ENCODE data around the gene KLC4.

The KLC4 gene

DNA sequence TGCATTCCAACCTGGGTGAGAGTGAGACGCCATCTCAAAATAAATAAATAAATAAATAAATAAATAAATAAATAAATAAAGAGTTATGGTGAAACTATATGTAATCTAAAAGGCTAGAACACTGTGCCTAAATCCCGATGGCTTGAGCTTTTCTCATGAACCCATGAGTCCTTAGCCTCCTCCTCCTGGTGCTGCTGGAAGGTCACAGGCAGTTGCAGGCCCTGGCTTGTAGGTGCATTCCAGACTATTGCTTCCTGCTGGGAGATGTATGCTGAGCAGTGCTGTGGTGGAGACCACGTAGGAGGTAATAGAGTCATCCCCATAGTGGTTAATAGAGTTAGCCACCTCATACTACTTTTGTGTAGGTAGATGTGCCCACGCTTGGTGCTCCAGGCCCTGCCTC is 29.2 kb downstream of the KLC4 start:
- no peak for DNase-seq (ENCODE audit: low read depth)
- H3K4me3 ChIP-seq (ENCODE audit: control insufficient read depth, low read depth, low read length), result no peak overlapping the region
- TF ChIP-seq, protein P1, sequence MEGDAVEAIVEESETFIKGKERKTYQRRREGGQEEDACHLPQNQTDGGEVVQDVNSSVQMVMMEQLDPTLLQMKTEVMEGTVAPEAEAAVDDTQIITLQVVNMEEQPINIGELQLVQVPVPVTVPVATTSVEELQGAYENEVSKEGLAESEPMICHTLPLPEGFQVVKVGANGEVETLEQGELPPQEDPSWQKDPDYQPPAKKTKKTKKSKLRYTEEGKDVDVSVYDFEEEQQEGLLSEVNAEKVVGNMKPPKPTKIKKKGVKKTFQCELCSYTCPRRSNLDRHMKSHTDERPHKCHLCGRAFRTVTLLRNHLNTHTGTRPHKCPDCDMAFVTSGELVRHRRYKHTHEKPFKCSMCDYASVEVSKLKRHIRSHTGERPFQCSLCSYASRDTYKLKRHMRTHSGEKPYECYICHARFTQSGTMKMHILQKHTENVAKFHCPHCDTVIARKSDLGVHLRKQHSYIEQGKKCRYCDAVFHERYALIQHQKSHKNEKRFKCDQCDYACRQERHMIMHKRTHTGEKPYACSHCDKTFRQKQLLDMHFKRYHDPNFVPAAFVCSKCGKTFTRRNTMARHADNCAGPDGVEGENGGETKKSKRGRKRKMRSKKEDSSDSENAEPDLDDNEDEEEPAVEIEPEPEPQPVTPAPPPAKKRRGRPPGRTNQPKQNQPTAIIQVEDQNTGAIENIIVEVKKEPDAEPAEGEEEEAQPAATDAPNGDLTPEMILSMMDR (conservative IDR thresholded peaks at IDR 0.05; ENCODE audit: control insufficient read depth, insufficient read depth, low read depth, low read length), result no peak

GRCh38 chr6:43089467-43089866 is 30.0 kb downstream of the KLC4 start:
- no peak overlapping the region for H3K4me3 ChIP-seq (ENCODE audit: control insufficient read depth, low read depth, low read length)
- no peak for DNase-seq (ENCODE audit: low read depth)
- TF ChIP-seq, protein P1 (conservative IDR thresholded peaks at IDR 0.05; ENCODE audit: control insufficient read depth, insufficient read depth, low read depth, low read length), result no peak

- no peak overlapping the region for H3K4me3 ChIP-seq (ENCODE audit: control insufficient read depth, low read depth, low read length)
- TF ChIP-seq, protein P1 (conservative IDR thresholded peaks at IDR 0.05; ENCODE audit: control insufficient read depth, insufficient read depth, low read depth, low read length), result no peak
Observed at GRCh38 chr6:43089874-43090558, 30.6 kb downstream of the KLC4 start.

GRCh38 chr6:43090559-43090956 is 31.1 kb downstream of the KLC4 start:
- TF ChIP-seq, protein P1 (conservative IDR thresholded peaks at IDR 0.05; ENCODE audit: control insufficient read depth, insufficient read depth, low read depth, low read length), result no peak
- no peak overlapping the region for H3K4me3 ChIP-seq (ENCODE audit: control insufficient read depth, low read depth, low read length)
- DNase-seq (ENCODE audit: low read depth), result no peak

More at GRCh38 chr6:43089874-43090558, 30.6 kb downstream of the KLC4 start:
- no peak for DNase-seq (ENCODE audit: low read depth)

DNA sequence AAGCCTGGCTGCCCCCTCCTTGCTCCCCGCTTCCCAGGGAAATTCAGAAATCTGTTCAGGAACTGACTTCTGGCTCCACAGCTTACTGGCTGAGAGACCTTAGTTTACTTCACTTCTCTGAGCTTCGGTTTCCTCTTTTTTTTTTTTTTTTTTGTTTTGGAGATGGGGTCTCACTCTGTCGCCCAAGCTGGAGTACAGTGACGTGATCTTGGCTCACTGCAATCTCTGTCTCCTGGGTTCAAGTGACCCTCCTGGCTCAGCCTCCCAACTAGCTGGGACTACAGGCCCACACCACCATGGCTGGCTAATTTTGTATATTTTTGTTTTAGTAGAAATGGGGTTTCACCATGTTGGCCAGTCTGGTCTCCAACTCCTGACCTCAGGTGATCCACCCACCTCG is 31.6 kb downstream of the KLC4 start:
- no peak for DNase-seq (ENCODE audit: low read depth)
- H3K4me3 ChIP-seq (ENCODE audit: control insufficient read depth, low read depth, low read length), result no peak overlapping the region
- TF ChIP-seq, protein P1 (conservative IDR thresholded peaks at IDR 0.05; ENCODE audit: control insufficient read depth, insufficient read depth, low read depth, low read length), result no peak

DNA sequence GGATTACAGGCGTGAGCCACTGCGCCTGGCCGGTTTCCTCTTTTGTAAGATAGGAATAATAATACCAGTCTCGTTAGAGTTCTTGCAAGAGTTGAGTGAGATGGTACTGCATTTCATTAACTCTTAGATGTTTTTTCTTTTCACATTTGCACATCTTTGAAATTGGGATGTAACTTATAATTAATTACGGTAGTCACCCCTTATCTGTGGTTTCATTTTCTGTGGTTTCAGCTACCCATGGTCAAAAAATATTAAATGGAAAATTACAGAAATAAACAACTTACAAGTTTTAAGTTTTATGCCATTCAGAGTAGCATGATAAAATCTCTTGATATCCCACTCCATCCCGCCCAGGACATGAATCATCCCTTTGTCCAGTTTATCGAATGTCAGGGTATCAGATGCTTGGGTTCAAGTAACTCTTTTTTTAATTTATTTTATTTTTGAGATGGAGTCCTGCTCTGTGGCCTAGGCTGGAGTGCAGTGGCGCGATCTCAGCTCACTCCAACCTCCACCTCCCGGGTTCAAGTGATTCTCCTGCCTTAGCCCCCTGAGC is 32.1 kb downstream of the KLC4 start:
- H3K4me3 ChIP-seq (ENCODE audit: control insufficient read depth, low read depth, low read length), result no peak overlapping the region
- TF ChIP-seq, protein P1 (conservative IDR thresholded peaks at IDR 0.05; ENCODE audit: control insufficient read depth, insufficient read depth, low read depth, low read length), result no peak
- DNase-seq (ENCODE audit: low read depth), result no peak

Data from fibroblast of mammary gland (primary cell).